Neural progenitor cell (in vitro differentiated cells): Measurements from ENCODE around the gene ZBTB37. TPM values are rescaled to one million over a fixed set of nuclear protein-coding genes. Genes with fewer than 3 reads are reported as not detected.

Experiments
- DNase-seq: peaks from one replicate; pipeline ENCODE4 v3.0.0-alpha.2; 2016; ENCODE audit warnings: low spot score
- H2AFZ ChIP-seq: fragments of 200-600 bp; sonication (generic); replicated peaks from 2 replicates; pipeline ENCODE4 v1.6.1; 2016; ENCODE audit warnings: antibody characterized with exemption
- H3F3A ChIP-seq: fragments of 200-600 bp; sonication (generic); 2 replicates; pipeline ENCODE4 v1.6.1; 2016; ENCODE audit warnings: antibody characterized with exemption, low read depth
- H3K27ac ChIP-seq: fragments of 200-600 bp; sonication (generic); 2 replicates; pipeline ENCODE4 v1.5.1; 2016; ENCODE audit warnings: mild to moderate bottlenecking
- H3K27me3 ChIP-seq: fragments of 200-600 bp; sonication (generic); 2 replicates; pipeline ENCODE4 v1.6.1; 2016; ENCODE audit warnings: mild to moderate bottlenecking, moderate library complexity
- H3K36me3 ChIP-seq: fragments of 200-600 bp; sonication (generic); 2 replicates; pipeline ENCODE4 v1.5.1; 2016
- H3K4me1 ChIP-seq: fragments of 200-600 bp; sonication (generic); 2 replicates; pipeline ENCODE4 v1.6.1; 2016; ENCODE audit warnings: mixed run types
- H3K4me2 ChIP-seq: fragments of 200-600 bp; sonication (generic); 2 replicates; pipeline ENCODE4 v1.6.1; 2016
- H3K4me3 ChIP-seq: fragments of 200-600 bp; sonication (generic); 2 replicates; pipeline ENCODE4 v1.5.1; 2016
- H3K79me2 ChIP-seq: fragments of 200-600 bp; sonication (generic); 2 replicates; pipeline ENCODE4 v1.6.1; 2016; ENCODE audit warnings: low read depth
- H3K9ac ChIP-seq: fragments of 200-600 bp; sonication (generic); 2 replicates; pipeline ENCODE4 v1.6.1; 2016
- H3K9me3 ChIP-seq: fragments of 200-600 bp; sonication (generic); 2 replicates; pipeline ENCODE4 v1.5.1; 2016; ENCODE audit warnings: low read depth
- H4K20me1 ChIP-seq: fragments of 200-600 bp; sonication (generic); 2 replicates; pipeline ENCODE4 v1.6.1; 2016; ENCODE audit warnings: low read depth
- H3K27ac Mint-ChIP-seq: 3 replicates; pipeline ENCODE4 v1.8.0; 2021; ENCODE audit warnings: mixed read lengths
- H3K27me3 Mint-ChIP-seq: 2 replicates; pipeline ENCODE4 v1.8.0; 2022; ENCODE audit warnings: low read depth, mild to moderate bottlenecking, inconsistent platforms, moderate library complexity, mixed read lengths; ENCODE audit not compliant: insufficient read depth
- H3K36me3 Mint-ChIP-seq: 3 replicates; pipeline ENCODE4 v1.8.0; 2021; ENCODE audit warnings: mixed read lengths
- H3K4me1 Mint-ChIP-seq: 3 replicates; pipeline ENCODE4 v1.8.0; 2021; ENCODE audit warnings: mixed read lengths
- H3K4me3 Mint-ChIP-seq: 3 replicates; pipeline ENCODE4 v1.8.0; 2021; ENCODE audit warnings: mild to moderate bottlenecking, moderate library complexity, mixed read lengths
- H3K9me3 Mint-ChIP-seq: 3 replicates; pipeline ENCODE4 v1.8.0; 2020; ENCODE audit warnings: mixed read lengths
- CTCF ChIP-seq: fragments of 200-600 bp; sonication (generic); IDR thresholded peaks from 2 replicates; pipeline ENCODE4 v1.5.1; 2017; ENCODE audit warnings: antibody characterized with exemption, mild to moderate bottlenecking
- EZH2 ChIP-seq: fragments of 200-600 bp; sonication (generic); IDR thresholded peaks from 2 replicates; pipeline ENCODE4 v1.6.1; 2017; ENCODE audit warnings: antibody characterized with exemption, mild to moderate bottlenecking, moderate library complexity
- EZH2phosphoT487 ChIP-seq: fragments of 200-600 bp; sonication (generic); IDR thresholded peaks from 2 replicates; pipeline ENCODE4 v1.6.1; 2017; ENCODE audit warnings: antibody characterized with exemption
- total RNA-seq: library from RNA; depleted of rRNA; stranded (reverse); fragments of >200 nt; gene quantifications from 2 replicates; pipeline ENCODE4 v1.2.3, GENCODE V29; 2015; ENCODE audit warnings: low replicate concordance

ZBTB37 gene
- total RNA-seq, 1 donor from 2014 or later: 19.4 TPM

DNA sequence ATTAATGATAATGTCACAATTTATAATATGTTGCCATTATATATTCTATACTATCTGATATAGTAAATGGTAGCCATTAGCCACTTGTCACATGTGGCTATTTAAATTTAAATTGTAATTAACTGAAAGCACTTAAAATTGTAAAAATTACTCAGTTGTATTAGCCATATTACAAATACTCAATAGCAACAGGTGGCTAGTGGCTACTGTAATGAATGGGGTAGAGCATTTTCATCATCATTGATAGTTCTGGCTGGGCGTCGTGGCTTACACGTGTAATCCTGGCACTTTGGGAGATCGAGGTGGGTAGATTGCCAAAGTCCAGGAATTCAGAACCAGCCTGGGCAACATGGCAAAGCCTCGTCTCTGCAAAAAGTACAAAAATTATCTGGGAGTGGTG, 16.5 kb downstream of the ZBTB37 start:
- H3K27me3 ChIP-seq: no peaks in the 10 kb centered on the region
- peaks cover 4% of the 10 kb centered on the region for H3K79me2 ChIP-seq
- Mint-ChIP-seq H3K27me3 (no peaks in the 10 kb centered on the region), H3K27ac (no peak overlapping the region), H3K9me3 (no peaks in the 10 kb centered on the region), H3K4me1 (no peaks in the 10 kb centered on the region), H3K4me3 (no peak overlapping the region), H3K36me3 (peaks cover 23% of the 10 kb centered on the region)
- no peaks in the 10 kb centered on the region for H4K20me1 ChIP-seq
- no peak overlapping the region for H3K27ac ChIP-seq
- H2AFZ ChIP-seq: no peak overlapping the region
- no peak overlapping the region for H3K9ac ChIP-seq
- TF ChIP-seq CTCF (no peak), EZH2 (no peak), EZH2phosphoT487 (no peak)
- no peaks in the 10 kb centered on the region for H3K36me3 ChIP-seq
- no peak overlapping the region for H3K4me3 ChIP-seq
- no peaks in the 10 kb centered on the region for H3K9me3 ChIP-seq
- no peaks in the 10 kb centered on the region for H3F3A ChIP-seq
- no peaks in the 10 kb centered on the region for H3K4me1 ChIP-seq
- DNase-seq: no peak
- no peak overlapping the region for H3K4me2 ChIP-seq

- Histone ChIP-seq H3K27ac (no peak overlapping the region), H2AFZ (no peak overlapping the region), H3F3A (no peaks in the 10 kb centered on the region), H3K4me3 (no peak overlapping the region), H4K20me1 (no peaks in the 10 kb centered on the region), H3K9ac (no peak overlapping the region), H3K4me2 (no peak overlapping the region), H3K27me3 (no peaks in the 10 kb centered on the region), H3K4me1 (no peaks in the 10 kb centered on the region), H3K36me3 (no peaks in the 10 kb centered on the region), H3K9me3 (no peaks in the 10 kb centered on the region), H3K79me2 (peaks cover 4% of the 10 kb centered on the region)
- Mint-ChIP-seq H3K4me3 (no peak overlapping the region), H3K27ac (no peak overlapping the region), H3K4me1 (no peaks in the 10 kb centered on the region), H3K27me3 (no peaks in the 10 kb centered on the region), H3K36me3 (peaks cover 18% of the 10 kb centered on the region), H3K9me3 (no peaks in the 10 kb centered on the region)
- no peak for DNase-seq
- TF ChIP-seq CTCF (no peak), EZH2phosphoT487 (no peak), EZH2 (no peak)
Observed at GRCh38 chr1:173886746-173887611, 18.8 kb downstream of the ZBTB37 start.

DNA sequence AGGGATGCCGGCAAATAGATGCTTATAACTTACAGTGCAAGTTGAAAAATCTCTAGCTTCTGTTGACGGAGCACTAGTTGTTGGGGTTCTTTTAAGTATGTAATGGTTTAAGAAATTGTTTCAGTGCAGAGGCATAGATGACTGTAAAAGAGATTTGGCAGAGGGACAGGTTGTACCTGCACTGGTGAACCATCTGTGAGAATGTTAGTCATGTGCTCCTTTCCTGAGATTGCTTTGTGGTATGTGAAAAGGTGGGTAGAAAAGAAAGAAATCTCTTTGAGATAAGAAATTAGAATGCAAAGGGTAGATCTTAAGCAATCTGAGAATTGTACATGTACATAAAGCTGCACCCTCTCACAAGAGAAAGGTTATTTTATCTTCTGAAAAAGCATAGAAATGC, 19.4 kb downstream of the ZBTB37 start:
- H3K36me3 ChIP-seq: no peaks in the 10 kb centered on the region
- no peaks in the 10 kb centered on the region for H3K4me1 ChIP-seq
- H3K4me3 ChIP-seq: no peak overlapping the region
- peaks cover 4% of the 10 kb centered on the region for H3K79me2 ChIP-seq
- DNase-seq: no peak
- no peak overlapping the region for H2AFZ ChIP-seq
- H3K27me3 Mint-ChIP-seq: no peaks in the 10 kb centered on the region
- no peak overlapping the region for H3K4me3 Mint-ChIP-seq
- H3K9ac ChIP-seq: no peak overlapping the region
- H3K27ac ChIP-seq: no peak overlapping the region
- no peaks in the 10 kb centered on the region for H3K27me3 ChIP-seq
- TF ChIP-seq CTCF: no peak
- no peak for TF ChIP-seq EZH2
- TF ChIP-seq EZH2phosphoT487: no peak
- H3K4me2 ChIP-seq: no peak overlapping the region
- no peaks in the 10 kb centered on the region for H3K9me3 Mint-ChIP-seq
- peaks cover 18% of the 10 kb centered on the region for H3K36me3 Mint-ChIP-seq
- H4K20me1 ChIP-seq: no peaks in the 10 kb centered on the region
- no peak overlapping the region for H3K27ac Mint-ChIP-seq
- H3K9me3 ChIP-seq: no peaks in the 10 kb centered on the region
- no peaks in the 10 kb centered on the region for H3F3A ChIP-seq
- H3K4me1 Mint-ChIP-seq: no peaks in the 10 kb centered on the region
